ENCODE results near the gene SFTPB.
"Not testable (repeated sequence)": the region's sequence is repeated elsewhere in the genome, so short reads cannot be mapped to it uniquely, and the experiment has no call there.

The SFTPB gene

GRCh38 chr2:85666016-85666415, 2.0 kb downstream of the SFTPB start:
- TF ChIP-seq CTCF (IDR thresholded peaks at IDR 0.05; ENCODE audit: low read depth, low read length), result no peak
- DNase-seq (ENCODE audit: extremely low read depth, low read depth), result no peak

- DNase-seq (ENCODE audit: extremely low read depth, low read depth), result no peak
- no peak for TF ChIP-seq CTCF (IDR thresholded peaks at IDR 0.05; ENCODE audit: low read depth, low read length)
Observed at GRCh38 chr2:85665264-85665937, 2.6 kb downstream of the SFTPB start.

DNA sequence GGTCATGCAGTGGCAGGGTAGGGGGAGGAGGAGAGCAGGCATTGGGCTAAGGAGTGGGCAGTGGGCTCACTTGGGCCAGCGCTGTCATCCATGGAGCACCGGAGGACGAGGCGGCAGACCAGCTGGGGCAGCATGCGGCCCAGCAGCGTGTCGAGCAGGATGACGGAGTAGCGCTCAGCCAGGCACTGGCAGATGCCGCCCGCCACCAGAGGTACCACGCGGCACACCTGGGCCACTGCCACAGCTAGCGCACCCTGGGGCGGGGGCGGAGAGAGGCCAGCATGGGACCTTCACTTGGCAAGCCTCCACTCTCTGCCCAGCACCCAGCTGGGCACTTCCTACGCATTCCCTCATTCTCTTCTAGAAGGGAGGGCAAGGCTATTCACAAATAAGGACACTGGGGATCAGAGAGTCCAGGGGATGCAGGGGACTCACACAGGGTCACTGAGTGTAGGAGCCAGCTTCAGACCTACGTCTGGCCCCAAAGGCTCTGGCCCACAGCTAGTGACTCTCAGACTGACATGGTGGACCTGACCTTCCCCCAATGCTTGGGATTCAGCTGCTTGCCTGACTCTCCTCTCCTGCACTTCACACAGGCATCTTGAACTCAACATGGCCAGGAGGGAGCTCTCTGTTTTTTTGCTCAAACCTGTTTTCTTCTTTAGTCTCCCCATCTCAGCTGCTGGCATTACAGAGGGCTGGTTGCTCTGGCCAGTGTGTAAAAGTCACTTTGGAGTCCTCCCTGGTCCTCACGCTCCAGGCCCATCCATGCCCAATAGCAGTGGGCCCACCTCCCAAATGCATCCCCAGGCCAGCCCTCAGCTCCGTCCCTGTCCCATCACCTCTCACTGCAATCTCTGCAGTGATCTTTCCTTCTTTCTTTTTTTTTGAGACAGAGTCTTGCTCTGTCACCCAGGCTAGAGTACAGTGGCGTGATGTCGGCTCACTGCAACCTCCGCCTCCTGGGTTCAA, 4.1 kb downstream of the SFTPB start:
- TF ChIP-seq CTCF (IDR thresholded peaks at IDR 0.05; ENCODE audit: low read depth, low read length), result no peak
- no peak for DNase-seq (ENCODE audit: extremely low read depth, low read depth)

GRCh38 chr2:85662899-85663593, 5.0 kb downstream of the SFTPB start:
- peak; percentile 75 for DNase-seq (ENCODE audit: extremely low read depth, low read depth)
- no peak for TF ChIP-seq CTCF (IDR thresholded peaks at IDR 0.05; ENCODE audit: low read depth, low read length)

DNA sequence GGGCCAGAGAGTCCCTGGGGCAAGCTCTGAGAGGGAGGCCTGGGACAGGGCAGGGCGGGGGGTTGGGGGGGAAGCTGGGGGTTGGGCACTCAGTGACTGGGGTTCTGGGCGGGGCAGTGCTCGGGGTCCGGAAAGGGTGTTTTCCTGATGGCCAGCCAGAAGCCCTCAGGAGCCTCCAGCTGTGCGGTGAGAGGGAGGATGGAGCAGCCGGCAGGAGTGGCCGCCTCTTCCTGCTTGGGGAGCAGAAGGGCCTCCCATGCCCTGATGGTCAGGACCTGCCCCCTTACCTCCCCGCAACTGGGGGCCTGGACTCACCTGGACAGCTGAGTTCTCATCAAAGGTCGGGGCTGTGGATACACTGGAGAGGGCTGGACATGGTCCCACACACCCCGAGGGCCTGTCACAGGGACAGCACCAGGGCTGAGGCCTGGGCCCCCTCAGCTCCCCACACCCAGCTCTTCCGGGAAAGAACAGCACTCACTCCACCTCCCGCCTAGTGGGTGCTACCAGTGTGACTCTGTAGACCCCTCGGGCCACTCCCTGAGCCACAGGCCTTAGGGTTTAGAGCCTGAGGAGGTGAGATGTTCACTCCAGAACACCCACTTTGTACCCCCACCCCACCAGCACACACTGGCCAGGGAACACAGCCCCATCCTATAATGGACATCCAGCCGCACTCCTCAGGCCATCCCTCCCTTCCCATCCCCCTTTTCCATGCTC, 6.7 kb downstream of the SFTPB start:
- DNase-seq (ENCODE audit: extremely low read depth, low read depth), result no peak
- TF ChIP-seq CTCF (IDR thresholded peaks at IDR 0.05; ENCODE audit: low read depth, low read length), result no peak

GRCh38 chr2:85660725-85661124, 7.3 kb downstream of the SFTPB start:
- DNase-seq (ENCODE audit: extremely low read depth, low read depth), result no peak
- no peak for TF ChIP-seq CTCF (IDR thresholded peaks at IDR 0.05; ENCODE audit: low read depth, low read length)

DNA sequence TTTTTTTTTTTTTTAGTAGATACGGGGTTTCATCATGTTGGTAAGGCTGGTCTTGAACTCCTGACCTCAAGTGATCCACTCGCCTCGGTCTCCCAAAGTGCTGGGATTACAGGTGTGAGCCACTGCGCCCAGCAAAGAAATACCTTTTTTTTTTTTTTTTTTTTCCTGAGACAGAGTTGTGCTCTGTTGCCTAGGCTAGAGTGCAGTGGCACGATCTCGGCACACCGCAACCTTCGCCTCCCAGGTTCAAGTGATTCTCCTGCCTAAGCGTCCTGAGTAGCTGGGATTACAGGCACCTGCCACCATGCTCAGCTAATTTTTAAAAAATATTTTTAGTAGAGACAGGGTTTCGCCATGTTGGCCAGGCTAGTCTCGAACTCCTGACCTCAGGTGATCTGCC, 7.7 kb downstream of the SFTPB start:
- not testable (repeated sequence) for DNase-seq (ENCODE audit: extremely low read depth, low read depth)
